ENCODE data around the gene BNC2. TPM values are rescaled to one million over a fixed set of nuclear protein-coding genes. Genes with fewer than 3 reads are reported as not detected.

The BNC2 gene
- total RNA-seq, 2 donors from 2014 or later = 0.32 TPM; not detected in 1

- ATAC-seq (replicated peaks in 1 of 2) = no peak
- DNase-seq = no peak
- Mint-ChIP-seq H3K27ac (no peak overlapping the region), H3K4me1 (ENCODE audit: low read depth) (no peaks in the 10 kb centered on the region), H3K9me3 (peaks cover 0 to 2% of the 10 kb centered on the region in 2 donors), H3K4me3 (no peak overlapping the region), H3K36me3 (ENCODE audit: insufficient read depth in 2 of 2) (no peaks in the 10 kb centered on the region), H3K27me3 (ENCODE audit: low read depth) (no peaks in the 10 kb centered on the region)
Measured at GRCh38 chr9:16425562-16426231, 444.8 kb downstream of the BNC2 start.

- Mint-ChIP-seq H3K4me3 (no peak overlapping the region), H3K27ac (no peak overlapping the region), H3K9me3 (peaks cover 0 to 2% of the 10 kb centered on the region in 2 donors), H3K27me3 (ENCODE audit: low read depth) (no peaks in the 10 kb centered on the region), H3K4me1 (ENCODE audit: low read depth) (no peaks in the 10 kb centered on the region), H3K36me3 (ENCODE audit: insufficient read depth in 2 of 2) (no peaks in the 10 kb centered on the region)
- DNase-seq (no peak), ATAC-seq (replicated peaks in 1 of 2) (no peak)
Measured at GRCh38 chr9:16422114-16422513, 448.4 kb downstream of the BNC2 start.

GRCh38 chr9:16421532-16421931 is 448.9 kb downstream of the BNC2 start:
- Mint-ChIP-seq H3K4me3 (no peak overlapping the region), H3K4me1 (ENCODE audit: low read depth) (no peaks in the 10 kb centered on the region), H3K9me3 (peaks cover 0 to 2% of the 10 kb centered on the region in 2 donors), H3K27ac (no peak overlapping the region), H3K27me3 (ENCODE audit: low read depth) (no peaks in the 10 kb centered on the region), H3K36me3 (ENCODE audit: insufficient read depth in 2 of 2) (no peaks in the 10 kb centered on the region)
- DNase-seq (no peak), ATAC-seq (replicated peaks in 1 of 2) (no peak)

GRCh38 chr9:16419124-16419523 is 451.3 kb downstream of the BNC2 start:
- H3K36me3 Mint-ChIP-seq (ENCODE audit: insufficient read depth in 2 of 2) = no peaks in the 10 kb centered on the region
- DNase-seq = no peak
- H3K9me3 Mint-ChIP-seq = peaks cover 0 to 2% of the 10 kb centered on the region in 2 donors
- ATAC-seq (replicated peaks in 1 of 2) = no peak
- H3K4me3 Mint-ChIP-seq = no peak overlapping the region
- H3K27me3 Mint-ChIP-seq (ENCODE audit: low read depth) = no peaks in the 10 kb centered on the region
- H3K27ac Mint-ChIP-seq = no peak overlapping the region
- no peaks in the 10 kb centered on the region for H3K4me1 Mint-ChIP-seq (ENCODE audit: low read depth)

- H3K9me3 Mint-ChIP-seq = peaks cover 0 to 2% of the 10 kb centered on the region in 2 donors
- H3K27me3 Mint-ChIP-seq (ENCODE audit: low read depth) = no peaks in the 10 kb centered on the region
- DNase-seq = no peak
Measured at GRCh38 chr9:16418721-16419120, 451.7 kb downstream of the BNC2 start.

GRCh38 chr9:16417749-16418148 is 452.7 kb downstream of the BNC2 start:
- H3K36me3 Mint-ChIP-seq (ENCODE audit: insufficient read depth in 2 of 2) = no peaks in the 10 kb centered on the region
- no peaks in the 10 kb centered on the region for H3K4me1 Mint-ChIP-seq (ENCODE audit: low read depth)
- H3K4me3 Mint-ChIP-seq = no peak overlapping the region
- H3K27me3 Mint-ChIP-seq (ENCODE audit: low read depth) = no peaks in the 10 kb centered on the region
- ATAC-seq (replicated peaks in 1 of 2) (no peak), DNase-seq (no peak)
- no peak overlapping the region for H3K27ac Mint-ChIP-seq
- H3K9me3 Mint-ChIP-seq = peaks cover 0 to 2% of the 10 kb centered on the region in 2 donors

More at GRCh38 chr9:16418721-16419120, 451.7 kb downstream of the BNC2 start:
- Mint-ChIP-seq H3K36me3 (ENCODE audit: insufficient read depth in 2 of 2) (no peaks in the 10 kb centered on the region), H3K27ac (no peak overlapping the region), H3K4me3 (no peak overlapping the region), H3K4me1 (ENCODE audit: low read depth) (no peaks in the 10 kb centered on the region)
- ATAC-seq (replicated peaks in 1 of 2) = no peak

- Mint-ChIP-seq H3K36me3 (ENCODE audit: insufficient read depth in 2 of 2) (no peaks in the 10 kb centered on the region), H3K27ac (no peak overlapping the region), H3K27me3 (ENCODE audit: low read depth) (no peaks in the 10 kb centered on the region), H3K4me3 (no peak overlapping the region), H3K9me3 (peaks cover 2 to 4% of the 10 kb centered on the region in 2 donors), H3K4me1 (ENCODE audit: low read depth) (no peaks in the 10 kb centered on the region)
- ATAC-seq (replicated peaks in 1 of 2) (no peak), DNase-seq (no peak)
Measured at GRCh38 chr9:16417161-16417560, 453.3 kb downstream of the BNC2 start.

- Mint-ChIP-seq H3K27ac (no peak overlapping the region), H3K4me3 (no peak overlapping the region), H3K27me3 (ENCODE audit: low read depth) (no peaks in the 10 kb centered on the region), H3K4me1 (ENCODE audit: low read depth) (no peaks in the 10 kb centered on the region), H3K36me3 (ENCODE audit: insufficient read depth in 2 of 2) (no peaks in the 10 kb centered on the region), H3K9me3 (peaks cover 2% of the 10 kb centered on the region in 2 donors)
- no peak for ATAC-seq (replicated peaks in 1 of 2)
- DNase-seq = no peak
Measured at GRCh38 chr9:16414451-16414850, 456.0 kb downstream of the BNC2 start.

GRCh38 chr9:16413509-16414016 is 456.9 kb downstream of the BNC2 start:
- Mint-ChIP-seq H3K36me3 (ENCODE audit: insufficient read depth in 2 of 2) (no peaks in the 10 kb centered on the region), H3K9me3 (peaks cover 2% of the 10 kb centered on the region in 2 donors), H3K27ac (no peak overlapping the region), H3K4me3 (no peak overlapping the region), H3K4me1 (ENCODE audit: low read depth) (no peaks in the 10 kb centered on the region), H3K27me3 (ENCODE audit: low read depth) (no peaks in the 10 kb centered on the region)
- no peak for ATAC-seq (replicated peaks in 1 of 2)
- no peak for DNase-seq

- no peak for ATAC-seq (replicated peaks in 1 of 2)
- no peaks in the 10 kb centered on the region for H3K27me3 Mint-ChIP-seq (ENCODE audit: low read depth)
- H3K27ac Mint-ChIP-seq = no peak overlapping the region
- H3K36me3 Mint-ChIP-seq (ENCODE audit: insufficient read depth in 2 of 2) = no peaks in the 10 kb centered on the region
- DNase-seq = no peak
- no peak overlapping the region for H3K4me3 Mint-ChIP-seq
- peaks cover 2% of the 10 kb centered on the region in 2 donors for H3K9me3 Mint-ChIP-seq
- no peaks in the 10 kb centered on the region for H3K4me1 Mint-ChIP-seq (ENCODE audit: low read depth)
Measured at GRCh38 chr9:16412740-16413139, 457.7 kb downstream of the BNC2 start.

GRCh38 chr9:16411311-16411710 is 459.2 kb downstream of the BNC2 start:
- H3K4me1 Mint-ChIP-seq (ENCODE audit: low read depth) = no peaks in the 10 kb centered on the region
- H3K9me3 Mint-ChIP-seq = peaks cover 2% of the 10 kb centered on the region in 2 donors
- DNase-seq (no peak), ATAC-seq (replicated peaks in 1 of 2) (no peak)
- H3K4me3 Mint-ChIP-seq = no peak overlapping the region
- H3K36me3 Mint-ChIP-seq (ENCODE audit: insufficient read depth in 2 of 2) = no peaks in the 10 kb centered on the region
- H3K27ac Mint-ChIP-seq = no peak overlapping the region
- H3K27me3 Mint-ChIP-seq (ENCODE audit: low read depth) = no peaks in the 10 kb centered on the region

- H3K27ac Mint-ChIP-seq = no peak overlapping the region
- H3K9me3 Mint-ChIP-seq = peaks cover 2% of the 10 kb centered on the region in 2 donors
- H3K36me3 Mint-ChIP-seq (ENCODE audit: insufficient read depth in 2 of 2) = no peaks in the 10 kb centered on the region
- no peaks in the 10 kb centered on the region for H3K27me3 Mint-ChIP-seq (ENCODE audit: low read depth)
- no peak overlapping the region for H3K4me3 Mint-ChIP-seq
- ATAC-seq (replicated peaks in 1 of 2) (no peak), DNase-seq (no peak)
- no peaks in the 10 kb centered on the region for H3K4me1 Mint-ChIP-seq (ENCODE audit: low read depth)
Measured at GRCh38 chr9:16410601-16411280, 459.7 kb downstream of the BNC2 start.

- ATAC-seq (replicated peaks in 1 of 2) = no peak
- no peak for DNase-seq
- no peak overlapping the region for H3K4me3 Mint-ChIP-seq
- H3K9me3 Mint-ChIP-seq = peaks cover 2 to 4% of the 10 kb centered on the region in 2 donors
- peaks cover 0 to 2% of the 10 kb centered on the region in 2 donors for H3K36me3 Mint-ChIP-seq (ENCODE audit: insufficient read depth in 2 of 2)
- no peak overlapping the region for H3K27ac Mint-ChIP-seq
- H3K27me3 Mint-ChIP-seq (ENCODE audit: low read depth) = no peaks in the 10 kb centered on the region
- H3K4me1 Mint-ChIP-seq (ENCODE audit: low read depth) = no peaks in the 10 kb centered on the region
Measured at GRCh38 chr9:16407617-16408016, 462.9 kb downstream of the BNC2 start.
